Effector memory CD4-positive, alpha-beta T cell (primary cell): ENCODE data around the gene HRCT1.
"Not testable (repeated sequence)": the region's sequence is repeated elsewhere in the genome, so short reads cannot be mapped to it uniquely, and the experiment has no call there.

Experiments used
- DNase-seq, 3 donors: peaks; one replicate each; pipeline ENCODE4 v3.0.0-alpha.2; 2020
- H3K27ac ChIP-seq: 2 replicates; pipeline ENCODE4 v1.7.0; 2013; ENCODE audit warnings: mild to moderate bottlenecking, low read length, moderate library complexity; ENCODE audit not compliant: insufficient read depth, poor library complexity, severe bottlenecking
- H3K27me3 ChIP-seq: replicated peaks from 2 replicates; pipeline ENCODE4 v1.7.0; 2013; ENCODE audit warnings: mild to moderate bottlenecking, low read length; ENCODE audit not compliant: insufficient read depth, control insufficient read depth, poor library complexity, severe bottlenecking
- H3K36me3 ChIP-seq: 2 replicates; pipeline ENCODE4 v1.7.0; 2013; ENCODE audit warnings: mild to moderate bottlenecking, low read length, moderate library complexity; ENCODE audit not compliant: control insufficient read depth, insufficient read depth
- H3K4me1 ChIP-seq: 2 replicates; pipeline ENCODE4 v1.7.0; 2013; ENCODE audit warnings: low read length, mild to moderate bottlenecking; ENCODE audit not compliant: control insufficient read depth, insufficient read depth, poor library complexity, severe bottlenecking
- H3K4me3 ChIP-seq: 2 replicates; pipeline ENCODE4 v1.7.0; 2013; ENCODE audit warnings: low read length, low read depth, mild to moderate bottlenecking; ENCODE audit not compliant: insufficient read depth, poor library complexity, severe bottlenecking
- H3K9me3 ChIP-seq: 2 replicates; pipeline ENCODE4 v1.7.0; 2013; ENCODE audit warnings: mild to moderate bottlenecking, low read length, moderate library complexity; ENCODE audit not compliant: control insufficient read depth

The HRCT1 gene

DNA sequence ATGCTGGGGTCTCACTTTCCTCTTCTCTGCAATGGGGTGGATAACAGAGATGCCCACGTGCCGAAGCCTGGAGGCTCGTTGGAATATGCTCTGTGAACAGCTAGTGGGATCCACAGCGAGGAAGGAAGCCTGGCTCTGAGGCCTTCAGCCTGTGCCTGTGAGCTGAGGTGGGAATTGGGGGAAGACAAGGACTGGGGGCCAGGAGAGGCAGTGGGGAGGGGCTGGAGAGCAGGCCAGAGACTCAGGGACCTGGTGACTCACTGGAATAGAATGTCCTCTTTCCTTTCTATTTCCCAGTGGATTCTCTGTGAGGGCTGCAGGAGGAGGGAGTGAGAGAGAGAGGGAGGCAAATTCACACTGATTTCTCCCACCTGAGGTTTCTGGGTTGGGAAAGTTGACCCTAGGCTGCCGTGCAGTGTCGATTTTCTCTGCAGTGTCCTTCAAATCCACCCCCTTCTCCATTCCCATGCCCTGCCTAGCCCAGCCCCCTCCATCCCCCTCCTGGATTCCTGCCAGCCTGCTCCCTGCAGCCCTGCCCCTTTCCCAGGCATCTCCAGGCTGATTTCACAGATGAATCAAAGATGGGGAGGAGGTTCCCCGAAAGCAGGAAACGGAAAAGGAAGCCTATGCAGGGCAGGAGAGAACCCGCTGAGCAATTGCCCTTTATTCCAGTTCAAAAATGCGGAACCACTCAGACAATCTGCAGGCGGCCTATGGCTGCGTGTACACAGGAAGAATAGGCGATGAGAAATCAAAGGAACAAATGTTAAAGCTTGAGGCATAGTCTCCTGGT lies 1.9 kb downstream of the HRCT1 start:
- no peak for DNase-seq
- H3K36me3 ChIP-seq, result no peaks in the 10 kb centered on the region
- H3K4me1 ChIP-seq, result peaks cover 51% of the 10 kb centered on the region
- no peaks in the 10 kb centered on the region for H3K27me3 ChIP-seq
- no peaks in the 10 kb centered on the region for H3K9me3 ChIP-seq
- peak overlapping the region; percentile 13 for H3K4me3 ChIP-seq
- no peak overlapping the region for H3K27ac ChIP-seq

DNA sequence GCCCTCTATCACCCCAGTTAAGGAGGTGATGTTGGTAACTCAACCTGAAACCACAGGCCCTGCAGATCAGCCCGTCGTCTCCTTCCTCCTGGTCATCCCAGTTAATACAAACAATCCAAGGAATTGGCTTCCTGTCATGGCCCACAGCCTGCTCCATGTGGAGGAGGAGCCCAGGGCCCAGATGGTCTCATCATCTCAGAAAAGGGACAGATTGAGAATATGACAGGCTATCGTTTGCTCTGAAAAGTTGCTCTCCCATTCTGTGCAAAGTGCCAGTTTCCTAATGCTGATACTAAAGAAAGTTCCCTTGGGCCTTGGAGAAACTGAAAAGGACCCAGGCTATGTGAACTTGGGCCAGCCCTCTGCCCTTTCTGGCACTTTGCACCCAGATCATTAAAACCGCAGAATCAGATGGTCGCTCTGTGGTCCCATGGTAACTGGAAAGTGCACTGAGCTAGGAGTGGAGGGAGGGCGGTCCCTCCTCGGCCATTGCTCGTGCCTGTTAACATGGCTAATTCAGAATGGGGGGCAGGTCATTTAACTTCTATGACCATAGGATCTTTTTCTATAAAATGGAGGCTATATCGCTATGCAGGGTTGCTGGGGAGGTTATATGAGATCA lies 2.6 kb downstream of the HRCT1 start:
- DNase-seq, result no peak
- Histone ChIP-seq H3K4me3 (peak overlapping the region; percentile 13), H3K9me3 (no peaks in the 10 kb centered on the region), H3K4me1 (peaks cover 45% of the 10 kb centered on the region), H3K27me3 (no peaks in the 10 kb centered on the region), H3K27ac (no peak overlapping the region), H3K36me3 (no peaks in the 10 kb centered on the region)

DNA sequence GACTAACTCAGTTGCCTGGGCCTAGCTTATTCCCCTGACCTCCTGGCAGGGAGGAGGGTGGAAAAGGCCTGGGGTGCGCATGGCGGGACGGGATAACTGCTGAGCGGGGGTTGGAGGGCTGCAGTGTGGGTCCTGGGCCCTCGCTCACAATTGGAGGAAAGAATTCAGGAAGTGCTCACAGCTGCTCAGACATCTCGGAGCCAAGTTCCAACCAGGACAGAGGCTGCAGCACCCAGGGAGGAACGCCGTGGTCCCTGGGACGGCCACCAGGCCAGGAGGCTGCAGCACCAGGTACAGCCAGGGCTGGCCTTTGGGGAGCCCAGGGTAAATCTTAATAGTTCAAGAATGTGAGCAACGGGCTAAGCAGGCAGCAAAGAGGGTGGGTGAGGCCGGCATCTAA lies 3.3 kb downstream of the HRCT1 start, which contains the start of gene SPAAR:
SPAAR (plus strand) TSS at position 217 of the 400 bp plus-strand sequence. CDS start 974 bp downstream, outside the sequence.
- Histone ChIP-seq H3K27me3 (no peaks in the 10 kb centered on the region), H3K36me3 (no peaks in the 10 kb centered on the region), H3K4me1 (peaks cover 44% of the 10 kb centered on the region), H3K27ac (peak within 1 kb of the TSS; percentile 55), H3K9me3 (no peaks in the 10 kb centered on the region), H3K4me3 (peak within 1 kb of the TSS; percentile 13)
- no peak for DNase-seq

DNA sequence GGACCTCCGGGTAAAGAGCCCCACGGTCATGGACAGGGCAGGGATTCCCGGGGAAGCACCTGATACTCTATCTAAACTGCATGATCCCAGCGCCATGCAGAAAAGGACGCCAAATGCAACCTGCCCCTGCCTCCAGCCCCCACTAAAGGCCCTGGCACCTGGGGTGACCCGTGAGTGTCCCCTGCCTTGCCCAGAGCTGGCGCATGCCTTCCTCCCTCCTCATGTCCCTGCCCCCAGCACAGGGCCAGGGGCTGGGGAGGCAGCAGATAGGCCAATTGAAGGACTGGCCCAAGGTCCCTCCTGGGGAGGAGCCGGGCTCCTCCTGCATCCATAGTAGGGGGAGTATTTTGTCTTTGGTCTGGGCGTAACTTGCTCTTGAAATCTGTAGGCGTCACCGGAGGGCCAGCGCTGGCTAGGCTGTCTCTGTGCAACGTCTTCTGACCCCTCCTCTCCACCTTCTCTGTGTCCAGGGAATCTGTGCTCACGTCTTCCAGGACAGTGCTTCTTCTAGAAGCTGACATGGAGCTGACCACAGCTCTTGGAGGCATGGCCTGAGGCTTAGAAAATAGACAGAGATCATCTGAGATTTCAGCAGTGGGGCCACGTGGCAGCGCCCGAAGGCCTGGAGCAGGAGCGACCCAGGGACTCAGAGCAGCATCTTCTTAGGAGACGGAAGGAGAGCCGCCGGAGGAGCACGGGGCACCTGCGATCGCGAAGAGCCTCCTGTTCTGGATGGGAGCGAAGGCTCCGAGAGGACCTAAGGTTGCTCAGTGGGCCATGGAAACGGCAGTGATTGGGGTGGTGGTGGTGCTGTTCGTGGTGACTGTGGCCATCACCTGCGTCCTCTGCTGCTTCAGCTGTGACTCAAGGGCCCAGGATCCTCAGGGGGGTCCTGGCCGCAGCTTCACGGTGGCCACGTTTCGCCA lies 3.9 kb downstream of the HRCT1 start:
- Histone ChIP-seq H3K27ac (peak overlapping the region; percentile 55), H3K4me3 (peak overlapping the region; percentile 13), H3K9me3 (no peaks in the 10 kb centered on the region), H3K4me1 (peaks cover 44% of the 10 kb centered on the region), H3K27me3 (no peaks in the 10 kb centered on the region), H3K36me3 (no peaks in the 10 kb centered on the region)
- DNase-seq, result no peak

DNA sequence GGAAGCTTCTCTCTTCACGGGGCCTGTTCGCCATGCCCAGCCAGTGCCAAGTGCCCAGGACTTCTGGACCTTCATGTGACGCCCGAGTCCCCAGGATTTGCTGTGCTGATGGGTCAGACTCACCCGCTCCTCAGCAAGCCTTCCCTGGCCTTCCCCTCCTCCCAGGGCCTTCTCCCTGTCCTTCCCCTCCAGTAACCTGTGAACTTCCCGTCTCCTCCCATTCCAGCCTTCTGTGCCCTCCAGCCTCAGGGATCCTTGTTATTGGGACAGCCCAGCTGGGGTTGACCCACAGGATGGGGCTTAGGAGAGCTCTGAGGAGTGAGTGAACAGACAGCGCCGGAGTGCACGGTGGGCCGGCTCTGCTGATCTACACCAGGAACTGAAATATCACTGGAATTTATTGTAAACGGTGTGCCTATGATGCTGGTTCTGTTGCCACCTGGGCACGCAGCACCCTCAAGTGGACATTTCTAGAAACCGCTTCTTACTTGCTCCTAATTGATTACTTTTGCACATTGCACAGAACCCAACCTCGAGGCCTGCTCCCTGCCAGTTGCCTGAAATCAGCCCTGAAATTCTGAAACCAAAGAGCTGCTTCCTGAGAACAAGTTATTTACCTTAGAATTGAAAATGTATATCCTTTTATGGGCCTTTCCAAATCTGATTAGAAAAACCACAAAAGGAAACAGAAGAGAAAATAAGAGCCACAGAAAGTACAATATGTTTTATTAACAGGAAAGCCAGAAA lies 4.8 kb downstream of the HRCT1 start:
- peak in 2 of 3 donors; percentile 17 to 24 for DNase-seq
- Histone ChIP-seq H3K4me3 (peak overlapping the region; percentile 13), H3K27me3 (no peaks in the 10 kb centered on the region), H3K4me1 (peaks cover 44% of the 10 kb centered on the region), H3K27ac (peak overlapping the region; percentile 55), H3K9me3 (no peaks in the 10 kb centered on the region), H3K36me3 (no peaks in the 10 kb centered on the region)

DNA sequence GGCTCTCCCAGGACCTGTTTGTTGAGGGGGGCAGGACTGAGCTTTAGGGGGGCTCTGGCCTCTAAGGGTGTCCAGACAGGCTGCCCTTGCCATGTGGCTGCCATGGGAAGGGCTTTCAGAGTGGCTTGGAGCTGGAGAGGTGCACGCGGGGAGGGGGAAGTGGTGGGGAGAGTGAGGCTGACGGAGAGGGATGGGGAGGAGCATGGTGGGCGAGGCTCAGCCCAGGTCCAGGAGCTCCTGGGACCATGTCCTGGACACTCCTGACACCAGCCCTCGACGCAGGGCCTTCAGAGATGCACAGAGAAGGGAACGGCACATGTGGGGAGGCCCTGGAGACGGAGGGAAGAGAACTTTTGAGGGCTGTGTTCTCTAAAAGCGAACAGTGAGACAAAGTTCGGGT lies 5.7 kb downstream of the HRCT1 start:
- Histone ChIP-seq H3K4me3 (no peak overlapping the region), H3K9me3 (no peaks in the 10 kb centered on the region), H3K27me3 (no peaks in the 10 kb centered on the region), H3K27ac (no peak overlapping the region), H3K4me1 (peaks cover 44% of the 10 kb centered on the region), H3K36me3 (no peaks in the 10 kb centered on the region)
- DNase-seq, result no peak

DNA sequence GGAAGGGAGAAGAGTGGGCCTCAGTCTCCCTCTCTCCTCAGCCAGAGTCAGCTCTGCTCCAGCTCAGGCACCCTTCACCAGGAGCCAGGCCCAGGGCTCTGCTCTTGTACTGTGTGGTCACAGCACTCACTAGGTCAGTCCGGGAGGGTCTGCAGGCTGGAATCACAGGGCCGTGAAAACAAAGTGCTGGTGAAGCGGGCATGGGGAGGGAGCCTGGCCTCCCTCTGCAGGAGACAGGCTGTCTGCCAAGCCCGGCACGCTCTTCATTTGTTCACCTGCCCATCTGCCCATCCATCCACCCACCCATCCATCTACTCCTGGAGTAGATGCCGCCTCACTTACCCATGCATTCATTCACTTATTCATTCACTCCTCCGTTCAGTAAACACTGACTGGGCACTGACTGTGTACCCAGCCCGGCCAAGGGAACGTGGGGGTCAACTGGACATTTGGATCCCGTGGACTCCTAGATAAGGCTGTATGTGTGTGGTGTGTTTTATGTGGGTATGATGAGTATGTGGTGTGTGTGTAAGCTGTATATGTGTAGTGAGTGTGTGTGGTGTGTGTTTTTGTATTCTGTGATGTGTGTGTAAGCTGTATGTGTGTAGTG lies 6.9 kb downstream of the HRCT1 start:
- Histone ChIP-seq H3K36me3 (no peaks in the 10 kb centered on the region), H3K27ac (no peak overlapping the region), H3K4me3 (no peak overlapping the region), H3K27me3 (no peaks in the 10 kb centered on the region), H3K4me1 (peaks cover 37% of the 10 kb centered on the region), H3K9me3 (no peaks in the 10 kb centered on the region)
- no peak for DNase-seq

DNA sequence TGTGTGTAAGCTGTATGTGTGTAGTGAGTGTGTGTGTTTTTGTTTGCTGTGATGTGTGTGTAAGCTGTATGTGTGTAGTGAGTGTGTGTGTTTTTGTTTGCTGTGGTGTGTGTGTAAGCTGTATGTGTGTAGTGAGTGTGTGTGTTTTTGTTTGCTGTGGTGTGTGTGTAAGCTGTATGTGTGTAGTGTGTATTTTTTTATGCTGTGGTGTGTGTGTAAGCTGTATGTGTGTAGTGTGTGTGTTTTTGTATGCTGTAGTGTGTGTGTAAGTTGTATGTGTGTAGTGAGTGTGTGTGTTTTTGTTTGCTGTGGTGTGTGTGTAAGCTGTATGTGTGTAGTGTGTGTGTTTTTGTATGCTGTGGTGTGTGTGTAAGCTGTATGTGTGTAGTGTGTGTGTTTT lies 7.4 kb downstream of the HRCT1 start:
- H3K27ac ChIP-seq, H3K9me3 ChIP-seq, H3K27me3 ChIP-seq, DNase-seq, H3K36me3 ChIP-seq, H3K4me3 ChIP-seq: not testable (repeated sequence)
- peaks cover 32% of the 10 kb centered on the region for H3K4me1 ChIP-seq

DNA sequence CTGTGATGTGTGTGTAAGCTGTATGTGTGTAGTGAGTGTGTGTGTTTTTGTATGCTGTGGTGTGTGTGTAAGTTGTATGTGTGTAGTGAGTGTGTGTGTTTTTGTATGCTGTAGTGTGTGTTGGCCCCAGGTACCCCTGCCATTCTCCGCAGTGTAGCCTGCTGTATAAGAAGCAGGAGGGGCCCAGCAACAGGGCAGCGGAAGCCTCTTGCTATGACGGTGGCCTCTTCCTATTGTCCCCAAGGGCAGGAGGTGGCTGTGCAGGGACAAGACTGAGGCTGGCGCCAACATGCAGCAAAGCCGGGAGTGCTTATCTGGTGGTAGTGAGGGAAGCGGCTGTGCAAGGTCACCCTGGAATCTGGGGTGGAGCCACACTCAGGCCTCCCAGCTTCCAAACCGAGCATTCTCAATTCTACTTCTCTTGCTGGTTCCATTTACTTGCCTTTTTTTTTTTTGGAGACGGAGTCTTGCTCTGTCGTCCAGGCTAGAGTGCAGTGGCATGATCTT lies 8.4 kb downstream of the HRCT1 start:
- H3K9me3 ChIP-seq, result no peaks in the 10 kb centered on the region
- no peaks in the 10 kb centered on the region for H3K36me3 ChIP-seq
- H3K27me3 ChIP-seq, result no peaks in the 10 kb centered on the region
- DNase-seq, result no peak
- no peak overlapping the region for H3K27ac ChIP-seq
- H3K4me3 ChIP-seq, result no peak overlapping the region
- H3K4me1 ChIP-seq, result peaks cover 23% of the 10 kb centered on the region
